ENCODE data around the gene CD28.

GRCh38 chr2:203710226-203710625, 3.8 kb downstream of the CD28 start:
- TF ChIP-seq REST (IDR thresholded peaks at IDR 0.05; ENCODE audit: insufficient replicate concordance, low read depth) = no peak
- TF ChIP-seq, protein P1, sequence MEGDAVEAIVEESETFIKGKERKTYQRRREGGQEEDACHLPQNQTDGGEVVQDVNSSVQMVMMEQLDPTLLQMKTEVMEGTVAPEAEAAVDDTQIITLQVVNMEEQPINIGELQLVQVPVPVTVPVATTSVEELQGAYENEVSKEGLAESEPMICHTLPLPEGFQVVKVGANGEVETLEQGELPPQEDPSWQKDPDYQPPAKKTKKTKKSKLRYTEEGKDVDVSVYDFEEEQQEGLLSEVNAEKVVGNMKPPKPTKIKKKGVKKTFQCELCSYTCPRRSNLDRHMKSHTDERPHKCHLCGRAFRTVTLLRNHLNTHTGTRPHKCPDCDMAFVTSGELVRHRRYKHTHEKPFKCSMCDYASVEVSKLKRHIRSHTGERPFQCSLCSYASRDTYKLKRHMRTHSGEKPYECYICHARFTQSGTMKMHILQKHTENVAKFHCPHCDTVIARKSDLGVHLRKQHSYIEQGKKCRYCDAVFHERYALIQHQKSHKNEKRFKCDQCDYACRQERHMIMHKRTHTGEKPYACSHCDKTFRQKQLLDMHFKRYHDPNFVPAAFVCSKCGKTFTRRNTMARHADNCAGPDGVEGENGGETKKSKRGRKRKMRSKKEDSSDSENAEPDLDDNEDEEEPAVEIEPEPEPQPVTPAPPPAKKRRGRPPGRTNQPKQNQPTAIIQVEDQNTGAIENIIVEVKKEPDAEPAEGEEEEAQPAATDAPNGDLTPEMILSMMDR (IDR thresholded peaks at IDR 0.05; ENCODE audit: insufficient read depth, low read length) = no peak
